Right renal pelvis (tissue), 4 donors: ENCODE data around the gene RAB42. TPM values are rescaled to one million over a fixed set of nuclear protein-coding genes. Genes with fewer than 3 reads are reported as not detected.

ENCODE experiments used
- DNase-seq, 4 donors: peaks; one replicate each; pipeline ENCODE4 v3.0.0-alpha.2; 2013; ENCODE audit warnings: low read depth in 4 of 4, low spot score in 3 of 4, missing footprints in 1 of 4
- polyA plus RNA-seq, 4 donors: library from polyadenylated mRNA; unstranded; fragments of 120-200 nt; gene quantifications; one replicate each; pipeline ENCODE4 v1.2.1, GENCODE V29; 2013; ENCODE audit not compliant: insufficient read length in 4 of 4

The RAB42 gene
- polyA plus RNA-seq, 4 donors: 2.1 to 3.2 (median 2.8) TPM

GRCh38 chr1:28642847-28643635 lies 51.0 kb downstream of the RAB42 start, which contains the start of gene TAF12:
Gene TAF12, minus strand, starts transcription at chr1:28643067. Its CDS starts 20,986 bp downstream, at chr1:28622081.
- peak; percentile 89 to 94 (median 94) for DNase-seq

- no peak for DNase-seq
These were observed 52.4 kb downstream of the RAB42 start for GRCh38 chr1:28644494-28644893.

Other genes with a start within 250 kb of the RAB42 start
- 10 to 100 TPM; 70.8 to 99.2 (median 87.8) TPM for gene PHACTR4, start 222.5 kb upstream of the RAB42 start, polyA plus RNA-seq
- gene RCC1, start 86.2 kb upstream of the RAB42 start, polyA plus RNA-seq: 10 to 100 TPM; 31.5 to 37.4 (median 35.6) TPM
- gene TRNAU1AP, start 39.2 kb upstream of the RAB42 start, polyA plus RNA-seq: 10 to 100 TPM; 22.8 to 23.8 (median 23.3) TPM
- gene TAF12, start 50.8 kb downstream of the RAB42 start, polyA plus RNA-seq: 10 to 100 TPM; 31.9 to 35.2 (median 33.2) TPM
- not detected for gene RNU11, start 56.3 kb downstream of the RAB42 start, polyA plus RNA-seq
- 10 to 100 TPM; 16.2 to 17.9 (median 17.1) TPM for gene GMEB1, start 76.5 kb downstream of the RAB42 start, polyA plus RNA-seq
- 100 to 1,000 TPM in 1 of 4 donors, 10 to 100 TPM in 3; 80.8 to 101 (median 95.9) TPM for gene YTHDF2, start 144.7 kb downstream of the RAB42 start, polyA plus RNA-seq
- gene OPRD1, start 219.9 kb downstream of the RAB42 start, polyA plus RNA-seq: under 1 TPM; 0.31 to 0.33 (median 0.31) TPM